Spinal cord (tissue), 10 donors: Measurements from ENCODE around the gene TEX19. TPM values are rescaled to one million over a fixed set of nuclear protein-coding genes. Genes with fewer than 3 reads are reported as not detected.

Experiments used
- DNase-seq, 6 donors: peaks; one replicate each; pipeline versions ENCODE4 v3.0.0 to v3.0.0-alpha.2; 2013 to 2015; ENCODE audit warnings: low spot score in 6 of 6, low read depth in 4 of 6
- H3K27ac ChIP-seq: one replicate; pipeline ENCODE4 v1.5.1; 2013; ENCODE audit warnings: low read depth, low read length, control low read depth
- H3K27me3 ChIP-seq: one replicate; pipeline ENCODE4 v1.6.1; 2013; ENCODE audit warnings: low read length; ENCODE audit not compliant: control insufficient read depth, insufficient read depth
- H3K36me3 ChIP-seq: one replicate; pipeline ENCODE4 v1.6.1; 2013; ENCODE audit warnings: low read length; ENCODE audit not compliant: control insufficient read depth, insufficient read depth
- H3K4me1 ChIP-seq: one replicate; pipeline ENCODE4 v1.6.1; 2013; ENCODE audit warnings: low read length; ENCODE audit not compliant: control insufficient read depth, insufficient read depth
- H3K4me3 ChIP-seq: one replicate; pipeline ENCODE4 v1.5.1; 2013; ENCODE audit warnings: low read depth, low read length, control low read depth
- H3K9me3 ChIP-seq: one replicate; pipeline ENCODE4 v1.6.1; 2013; ENCODE audit warnings: low read length; ENCODE audit not compliant: control insufficient read depth, insufficient read depth
- WGBS: methylation state at CpG from one replicate; pipeline ENCODE4 v1.1.5; 2013; ENCODE audit warnings: missing lambda C conversion rate; ENCODE audit not compliant: insufficient coverage; 5-methylcytosine and 5-hydroxymethylcytosine counted together
- polyA plus RNA-seq, 2 donors: library from polyadenylated mRNA; unstranded; fragments of 120-200 nt; gene quantifications; one replicate each; pipeline ENCODE4 v1.2.1, GENCODE V29; 2013; ENCODE audit not compliant: insufficient read length in 2 of 2
- total RNA-seq, 2 donors: library from RNA; depleted of rRNA in 1 of 2; stranded (reverse); fragments of 120-200 nt in 1 of 2; fragments of >200 nt in 1 of 2; gene quantifications; one replicate each; pipeline versions ENCODE4 v1.2.3 to v1.2.4, GENCODE V29; 2013 to 2014
- donor health status: healthy.

The TEX19 gene
- total and polyA plus RNA-seq, 4 donors: not detected

DNA sequence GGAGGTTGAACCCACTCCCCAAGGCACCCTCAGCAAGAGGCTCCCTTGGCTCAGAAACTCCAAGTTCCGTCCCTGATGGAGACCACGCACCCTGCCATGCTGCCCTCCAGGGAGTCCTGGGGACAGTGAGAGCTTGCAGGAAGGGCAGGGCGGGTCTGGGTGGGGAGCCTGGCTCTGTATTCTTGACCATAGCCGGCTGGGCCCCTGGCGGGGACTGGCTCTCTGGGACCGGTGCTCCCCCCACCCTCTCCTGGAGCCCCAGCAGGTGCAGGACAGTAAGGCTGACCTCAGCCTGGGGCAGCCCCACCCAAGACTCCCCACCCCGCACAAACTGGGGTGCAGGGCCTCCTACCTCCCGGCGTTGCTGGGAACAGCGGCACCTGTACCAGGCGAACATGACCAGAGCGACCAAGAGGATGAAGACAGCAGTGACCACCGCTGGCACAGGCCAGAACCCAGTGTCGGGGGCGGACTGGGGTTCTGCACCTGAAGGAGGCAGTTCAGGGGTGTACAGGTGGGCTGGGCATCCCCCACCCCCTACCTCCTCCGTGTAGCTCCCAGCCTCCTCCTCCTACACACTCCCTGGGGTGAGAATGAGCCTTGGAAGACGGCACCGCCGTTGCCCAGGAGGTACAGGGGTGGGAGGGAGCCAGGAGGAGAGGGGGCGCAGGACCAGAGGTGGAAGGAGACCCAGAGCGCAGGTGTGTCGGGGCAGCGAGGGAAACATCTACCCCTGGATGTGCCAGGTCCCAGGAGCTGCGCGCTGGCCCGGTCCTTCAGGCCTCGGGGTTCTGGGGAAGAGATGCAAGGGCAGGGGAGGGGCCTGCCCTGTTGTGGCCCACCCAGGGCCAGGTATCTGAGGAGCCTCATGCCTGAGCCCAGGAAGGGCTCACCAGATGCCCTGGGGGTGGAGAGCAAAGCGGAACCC, 36.3 kb upstream of the TEX19 start:
- no peaks in the 10 kb centered on the region for H3K9me3 ChIP-seq
- DNase-seq: no peak
- 89% methylated on average over 16 of the region's 28 CpGs for WGBS
- H3K36me3 ChIP-seq: no peaks in the 10 kb centered on the region
- no peak overlapping the region for H3K27ac ChIP-seq
- peaks cover 3% of the 10 kb centered on the region for H3K27me3 ChIP-seq
- peaks cover 10% of the 10 kb centered on the region for H3K4me1 ChIP-seq
- H3K4me3 ChIP-seq: no peak overlapping the region

DNA sequence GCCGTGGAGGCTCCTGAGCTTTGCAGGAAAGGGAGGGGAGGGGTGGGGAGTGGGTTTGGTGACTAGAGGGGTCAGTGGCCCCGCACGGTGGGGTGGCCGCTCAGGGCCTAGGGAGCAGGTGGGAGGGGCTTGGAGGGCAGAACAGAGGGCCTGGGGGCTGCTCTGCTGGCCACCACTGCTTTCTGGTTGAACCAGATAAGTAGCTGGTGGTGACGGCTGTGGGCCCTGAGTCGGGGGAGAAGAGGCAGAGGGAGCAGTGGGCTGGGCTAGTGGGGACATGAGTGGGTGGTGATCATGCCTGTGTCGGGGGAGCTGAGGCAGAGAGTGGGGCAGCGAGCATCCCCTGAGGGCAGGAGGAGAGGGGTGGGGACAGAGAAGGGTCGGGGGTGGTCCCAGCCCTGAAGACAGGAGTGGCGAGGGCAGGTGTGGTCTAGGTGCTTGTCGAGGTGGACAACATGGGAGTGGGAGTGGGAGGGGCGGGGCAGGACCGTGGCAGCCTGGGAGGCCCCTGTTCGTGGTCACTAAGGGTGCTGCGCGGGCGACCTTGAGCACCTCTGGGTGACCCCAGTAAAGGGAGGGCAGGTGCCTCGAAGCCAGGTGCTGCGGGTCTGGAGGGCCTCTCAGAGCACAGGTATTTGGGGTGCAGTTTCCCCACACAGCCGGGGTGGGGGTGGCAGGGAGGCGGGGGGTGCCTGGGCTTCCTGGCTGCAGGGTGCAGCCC, 35.4 kb upstream of the TEX19 start:
- H3K27me3 ChIP-seq: peaks cover 3% of the 10 kb centered on the region
- 65% methylated on average over 20 of the region's 21 CpGs for WGBS
- H3K9me3 ChIP-seq: no peaks in the 10 kb centered on the region

DNA sequence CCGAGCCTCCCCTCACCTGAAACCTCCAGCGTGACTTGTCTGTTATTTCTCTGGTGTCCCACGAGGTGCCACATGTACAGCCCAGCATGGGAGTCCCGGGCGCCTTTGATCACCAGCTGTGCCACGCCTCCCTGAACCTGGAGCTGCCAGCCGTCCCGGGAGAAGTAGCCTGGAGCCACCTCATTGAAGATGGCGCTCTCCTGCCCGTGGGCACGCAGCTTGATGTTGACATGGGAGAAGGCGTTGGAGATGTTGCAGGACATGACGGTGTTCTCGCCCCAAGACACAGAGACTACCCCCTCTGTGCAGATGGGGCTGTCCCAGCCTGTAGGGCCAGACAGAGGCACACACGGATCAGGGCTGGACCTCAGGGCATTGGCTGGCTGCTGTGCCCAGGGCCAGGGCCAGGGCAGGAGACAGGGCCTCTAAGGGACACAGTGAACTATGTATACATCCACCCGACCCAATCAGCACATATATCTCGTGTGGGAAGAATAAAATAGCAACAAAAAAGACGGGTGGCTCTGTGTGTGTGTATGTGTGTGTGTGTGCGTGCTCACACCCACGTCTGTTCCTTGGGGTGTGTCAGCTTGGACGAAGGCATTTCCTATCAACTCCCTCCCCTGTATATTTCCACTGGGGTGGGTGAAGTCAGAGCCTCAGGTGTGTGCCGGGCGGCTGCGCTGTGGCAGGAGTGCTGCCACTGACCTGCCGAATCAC, 34.3 kb upstream of the TEX19 start:
- Histone ChIP-seq H3K27me3 (peaks cover 7% of the 10 kb centered on the region), H3K9me3 (no peaks in the 10 kb centered on the region), H3K36me3 (no peaks in the 10 kb centered on the region), H3K27ac (no peak overlapping the region), H3K4me1 (peaks cover 24% of the 10 kb centered on the region), H3K4me3 (no peak overlapping the region)
- no peak for DNase-seq
- WGBS: 60% methylated on average over 18 of the region's 25 CpGs

More for the DNA sequence above, 35.4 kb upstream of the TEX19 start:
- Histone ChIP-seq H3K36me3 (no peaks in the 10 kb centered on the region), H3K4me1 (peaks cover 17% of the 10 kb centered on the region), H3K4me3 (no peak overlapping the region), H3K27ac (no peak overlapping the region)
- DNase-seq: no peak

DNA sequence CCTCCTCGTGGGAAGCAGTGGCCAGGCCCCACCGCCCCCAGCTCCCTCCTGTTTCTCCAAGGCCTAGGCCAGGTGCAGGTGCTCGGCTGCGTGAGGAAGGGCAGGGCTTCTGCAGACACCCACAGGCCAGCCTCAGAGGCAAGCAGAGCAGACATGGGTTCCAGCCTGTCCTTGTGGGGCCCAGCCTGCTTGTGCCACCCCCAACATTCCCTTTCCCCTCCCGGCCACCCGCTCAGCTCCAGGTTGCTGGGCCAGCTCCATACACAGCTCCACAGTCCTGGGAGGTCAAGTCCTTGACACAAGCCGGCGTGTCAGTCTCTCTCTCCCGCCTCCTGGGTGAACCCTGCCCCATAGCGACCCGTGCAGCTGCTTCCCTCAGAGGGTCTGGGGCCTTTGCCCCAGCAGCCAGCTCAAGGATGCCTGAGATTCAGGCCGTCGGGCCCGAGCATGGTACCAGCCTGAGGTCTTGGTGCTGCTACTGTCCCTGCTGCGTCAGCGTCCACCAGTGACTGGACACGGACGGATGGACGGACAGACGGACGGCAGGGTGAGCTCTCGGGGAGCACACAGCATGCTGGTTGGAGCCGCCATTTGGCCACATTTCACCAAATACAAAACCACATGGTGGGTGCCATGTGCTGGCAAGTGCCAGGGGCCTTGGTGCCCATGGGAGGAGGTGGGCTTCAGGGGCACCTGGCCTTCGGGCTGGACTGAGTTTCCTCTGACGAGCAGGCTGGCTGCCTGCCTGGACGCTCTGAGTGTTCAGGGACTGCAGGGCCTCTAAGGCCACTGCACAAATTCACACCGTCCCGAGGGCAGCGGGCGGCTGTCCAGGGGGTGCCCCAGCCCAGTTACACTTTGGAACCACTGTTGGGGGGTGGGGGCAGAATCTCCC, 33.5 kb upstream of the TEX19 start:
- no peak overlapping the region for H3K27ac ChIP-seq
- 83% methylated on average over 28 of the region's 30 CpGs for WGBS
- no peaks in the 10 kb centered on the region for H3K36me3 ChIP-seq
- no peak overlapping the region for H3K4me3 ChIP-seq
- peaks cover 32% of the 10 kb centered on the region for H3K4me1 ChIP-seq
- H3K9me3 ChIP-seq: no peaks in the 10 kb centered on the region
- peaks cover 12% of the 10 kb centered on the region for H3K27me3 ChIP-seq
- DNase-seq: no peak

DNA sequence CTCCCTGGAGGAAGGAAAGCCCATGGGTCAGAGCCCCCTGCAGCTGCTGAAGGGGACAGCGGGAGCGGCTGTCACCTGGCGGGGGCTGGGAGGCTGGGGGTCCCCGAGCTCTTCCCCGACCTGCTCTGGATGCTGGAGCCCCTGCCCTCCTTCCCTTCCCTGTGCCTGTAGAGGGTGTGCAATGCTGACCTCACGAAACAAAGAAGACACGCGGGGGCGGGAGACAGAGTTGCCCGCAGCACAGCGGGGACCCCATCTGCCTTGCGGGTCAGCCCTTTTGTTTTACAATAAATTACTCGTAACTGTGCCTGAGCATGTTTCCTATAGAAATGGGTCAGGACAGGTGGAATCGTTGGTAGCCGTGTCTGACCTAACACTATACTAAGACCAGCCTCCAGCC, 31.8 kb upstream of the TEX19 start:
- Histone ChIP-seq H3K27me3 (peaks cover 21% of the 10 kb centered on the region), H3K4me1 (peaks cover 35% of the 10 kb centered on the region), H3K9me3 (no peaks in the 10 kb centered on the region), H3K27ac (no peak overlapping the region), H3K4me3 (no peak overlapping the region), H3K36me3 (no peaks in the 10 kb centered on the region)
- no peak for DNase-seq
- 33% methylated on average over 12 of the region's 15 CpGs for WGBS

DNA sequence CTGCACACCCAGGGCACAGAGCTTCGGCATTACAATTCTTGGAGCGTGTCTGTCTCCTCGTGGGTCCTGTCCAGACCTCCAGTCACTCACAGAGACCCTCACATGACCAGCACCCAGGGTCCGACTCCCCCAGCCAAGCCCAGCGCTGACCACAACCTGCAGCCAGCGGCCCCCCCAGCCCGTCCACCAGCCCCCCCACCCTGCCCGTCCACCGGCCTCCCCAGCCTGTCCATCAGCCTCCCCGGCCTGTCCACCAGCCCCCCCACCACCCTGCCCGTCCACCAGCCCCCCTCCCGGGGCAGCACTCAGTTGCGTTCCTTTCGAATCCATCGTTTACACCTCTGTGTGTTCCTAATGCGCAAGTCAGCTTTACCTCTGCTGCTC, 31.3 kb upstream of the TEX19 start:
- Histone ChIP-seq H3K4me1 (peaks cover 40% of the 10 kb centered on the region), H3K4me3 (no peak overlapping the region), H3K36me3 (no peaks in the 10 kb centered on the region), H3K27ac (no peak overlapping the region), H3K9me3 (no peaks in the 10 kb centered on the region), H3K27me3 (peaks cover 26% of the 10 kb centered on the region)
- WGBS: 31% methylated on average over 11 of the region's 16 CpGs
- no peak for DNase-seq

DNA sequence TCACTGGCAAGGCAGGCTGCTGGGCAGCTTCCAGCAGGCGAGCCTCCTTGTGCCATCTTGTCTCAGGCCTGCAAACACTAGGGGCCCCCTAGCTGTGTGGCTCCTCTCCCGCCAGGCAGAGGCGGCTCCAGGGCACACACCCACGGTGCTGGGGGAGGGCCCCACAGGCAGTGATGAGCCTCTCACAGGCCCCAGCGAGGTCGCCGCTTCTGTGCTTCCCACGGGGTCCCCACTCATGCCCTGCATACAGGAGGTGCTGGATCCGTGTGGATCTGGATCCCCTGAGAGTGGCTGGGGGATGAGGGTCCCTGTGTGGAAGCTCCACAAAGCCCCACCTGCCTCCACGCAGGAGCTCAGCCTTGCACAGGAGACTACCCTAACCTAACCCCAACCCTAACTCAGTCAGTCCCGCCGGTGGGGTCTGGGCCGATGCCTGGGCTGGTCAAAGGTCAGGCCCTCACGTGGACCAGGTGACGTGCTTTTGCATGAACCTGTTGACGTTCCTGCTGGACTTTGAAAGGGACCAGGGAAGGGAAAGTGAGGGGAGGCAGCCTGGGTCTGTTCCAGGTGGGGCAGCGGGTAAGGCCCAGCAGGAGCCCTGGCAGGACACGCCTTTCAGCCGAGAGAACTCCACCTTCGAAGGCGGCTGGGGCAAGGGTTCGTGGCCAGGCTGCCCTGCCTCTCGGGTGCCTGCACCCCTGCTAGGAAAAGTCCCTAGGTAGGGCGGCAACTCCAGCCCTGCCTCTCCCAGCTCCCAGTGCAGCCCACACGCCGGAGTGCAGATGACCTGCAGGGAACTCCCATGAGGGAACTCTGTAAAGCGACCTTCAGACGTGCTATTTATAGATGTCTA, 30.7 kb upstream of the TEX19 start:
- no peaks in the 10 kb centered on the region for H3K36me3 ChIP-seq
- 68% methylated on average over 23 of the region's 28 CpGs for WGBS
- H3K9me3 ChIP-seq: no peaks in the 10 kb centered on the region
- DNase-seq: no peak
- no peak overlapping the region for H3K4me3 ChIP-seq
- peaks cover 46% of the 10 kb centered on the region for H3K4me1 ChIP-seq
- H3K27ac ChIP-seq: no peak overlapping the region
- H3K27me3 ChIP-seq: peaks cover 32% of the 10 kb centered on the region

DNA sequence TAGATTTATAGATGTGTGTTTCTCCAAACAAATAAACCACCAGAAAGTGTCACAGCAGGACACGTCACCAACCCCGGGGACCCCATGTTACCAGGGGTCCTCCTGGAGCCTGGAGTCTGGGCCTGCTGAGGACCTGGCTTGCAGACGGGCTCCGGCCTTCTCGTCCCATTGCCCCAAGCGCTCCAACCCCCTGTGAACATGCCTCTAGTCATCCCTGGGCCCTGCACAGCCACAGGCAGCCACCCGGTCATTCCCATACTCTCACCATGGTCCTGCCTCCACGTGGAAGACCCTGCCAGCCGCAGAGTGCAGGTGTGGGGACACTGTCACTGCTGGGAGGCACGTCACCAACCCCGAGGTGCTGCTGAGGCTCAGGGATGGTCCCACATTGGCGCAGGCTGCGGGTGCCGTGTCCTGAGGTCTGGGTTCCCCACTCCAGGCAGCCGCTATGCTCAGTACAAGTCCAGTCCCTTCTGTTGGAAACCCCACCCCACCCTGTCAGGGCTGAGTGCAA, 30.0 kb upstream of the TEX19 start:
- DNase-seq: no peak
- Histone ChIP-seq H3K4me1 (peaks cover 53% of the 10 kb centered on the region), H3K36me3 (no peaks in the 10 kb centered on the region), H3K9me3 (no peaks in the 10 kb centered on the region), H3K27me3 (peaks cover 38% of the 10 kb centered on the region), H3K4me3 (no peak overlapping the region), H3K27ac (no peak overlapping the region)
- 87% methylated on average over 15 of the region's 15 CpGs for WGBS
